ENCODE data around the gene ZNF365.

The ZNF365 gene

DNA sequence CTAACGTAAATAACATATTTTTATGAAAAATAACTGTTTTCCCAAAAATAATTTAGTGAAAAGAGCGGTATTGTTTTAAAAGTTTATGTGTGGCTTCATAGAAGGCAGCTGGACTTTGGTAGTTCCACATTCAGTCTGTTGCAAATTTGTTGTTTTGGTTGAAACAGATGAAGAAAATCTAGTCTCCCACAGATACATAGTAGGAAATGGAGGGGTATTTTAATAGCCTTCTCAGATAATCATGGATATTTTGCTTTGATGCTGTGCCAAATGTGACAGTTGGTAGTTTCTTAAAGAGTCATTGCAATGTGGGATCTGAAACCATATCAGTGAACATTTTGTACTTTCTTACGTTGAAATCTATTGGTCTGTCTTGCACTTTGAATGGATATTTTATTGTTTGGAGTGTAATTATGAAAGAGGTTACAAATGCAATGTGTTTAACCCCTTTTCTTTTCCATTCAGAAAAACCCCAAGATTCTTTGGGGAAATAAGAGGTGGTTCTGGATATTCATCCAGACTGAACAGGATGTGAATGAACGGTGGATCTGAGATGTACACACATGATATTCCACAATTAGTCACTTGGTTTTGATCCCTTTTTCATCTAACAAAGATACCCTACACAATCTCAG lies 10.4 kb downstream of the ZNF365 start:
- Histone ChIP-seq H3K4me1 (peaks cover 0 to 19% (median 9%) of the 10 kb centered on the region in 4 donors), H3K36me3 (no peaks in the 10 kb centered on the region), H3K4me3 (no peak overlapping the region), H3K27me3 (no peaks in the 10 kb centered on the region), H3K9me3 (no peaks in the 10 kb centered on the region), H3K27ac (no peak overlapping the region)
- intact Hi-C loops (cut with DNase I; ENCODE audit: low total_unique reads): no loop called here
- no peak for DNase-seq
- TF ChIP-seq, protein P1, sequence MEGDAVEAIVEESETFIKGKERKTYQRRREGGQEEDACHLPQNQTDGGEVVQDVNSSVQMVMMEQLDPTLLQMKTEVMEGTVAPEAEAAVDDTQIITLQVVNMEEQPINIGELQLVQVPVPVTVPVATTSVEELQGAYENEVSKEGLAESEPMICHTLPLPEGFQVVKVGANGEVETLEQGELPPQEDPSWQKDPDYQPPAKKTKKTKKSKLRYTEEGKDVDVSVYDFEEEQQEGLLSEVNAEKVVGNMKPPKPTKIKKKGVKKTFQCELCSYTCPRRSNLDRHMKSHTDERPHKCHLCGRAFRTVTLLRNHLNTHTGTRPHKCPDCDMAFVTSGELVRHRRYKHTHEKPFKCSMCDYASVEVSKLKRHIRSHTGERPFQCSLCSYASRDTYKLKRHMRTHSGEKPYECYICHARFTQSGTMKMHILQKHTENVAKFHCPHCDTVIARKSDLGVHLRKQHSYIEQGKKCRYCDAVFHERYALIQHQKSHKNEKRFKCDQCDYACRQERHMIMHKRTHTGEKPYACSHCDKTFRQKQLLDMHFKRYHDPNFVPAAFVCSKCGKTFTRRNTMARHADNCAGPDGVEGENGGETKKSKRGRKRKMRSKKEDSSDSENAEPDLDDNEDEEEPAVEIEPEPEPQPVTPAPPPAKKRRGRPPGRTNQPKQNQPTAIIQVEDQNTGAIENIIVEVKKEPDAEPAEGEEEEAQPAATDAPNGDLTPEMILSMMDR (IDR thresholded peaks at IDR 0.05): no peak

DNA sequence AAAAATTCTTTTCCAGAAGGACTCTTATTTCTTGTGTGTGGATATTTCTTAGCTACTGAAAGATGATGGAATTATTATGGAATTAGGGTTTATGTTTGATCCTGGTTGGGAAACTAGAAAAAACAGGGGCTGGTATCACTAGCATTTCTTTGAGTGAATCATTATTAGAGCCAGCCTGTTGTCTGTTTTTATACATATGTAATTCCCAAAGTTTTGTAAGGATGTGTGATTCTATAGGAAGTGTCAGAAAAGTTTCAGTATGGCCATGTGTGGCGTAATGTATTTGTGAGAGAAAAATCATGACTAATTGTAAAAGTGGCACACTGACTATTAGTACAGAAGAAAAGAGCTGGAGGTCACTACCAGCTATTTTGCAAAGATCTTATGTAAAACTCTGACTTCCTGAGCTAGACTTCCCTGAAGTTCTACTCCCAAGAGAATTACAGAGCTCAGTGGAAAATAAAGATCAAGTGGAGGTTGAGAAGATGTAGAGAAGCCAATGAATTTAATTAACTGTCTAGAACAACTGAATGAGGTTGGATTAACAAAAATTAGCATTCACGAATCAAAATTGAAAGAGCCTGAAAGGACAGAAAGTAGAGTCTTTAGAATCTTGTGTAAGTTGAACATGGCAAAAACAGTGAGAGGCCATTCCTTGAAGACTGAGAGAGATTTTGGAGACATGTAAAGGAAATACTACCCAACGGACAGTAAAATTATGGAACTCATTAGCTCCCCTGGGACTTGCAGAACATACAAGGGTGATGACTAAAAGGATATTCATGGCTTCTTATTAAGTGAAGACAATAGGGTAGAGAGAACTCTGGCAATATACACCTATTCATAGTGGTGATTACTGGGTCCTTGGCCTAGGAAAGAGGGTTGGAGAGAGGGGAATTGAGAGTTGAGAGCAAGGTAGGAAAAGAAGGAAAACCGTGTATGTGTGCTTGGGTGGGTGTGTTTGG lies 12.5 kb downstream of the ZNF365 start:
- Histone ChIP-seq H3K4me1 (peaks cover 0 to 6% (median 0%) of the 10 kb centered on the region in 4 donors), H3K27me3 (no peaks in the 10 kb centered on the region), H3K27ac (no peak overlapping the region), H3K4me3 (no peak overlapping the region), H3K36me3 (no peaks in the 10 kb centered on the region), H3K9me3 (no peaks in the 10 kb centered on the region)
- TF ChIP-seq, protein P1 (IDR thresholded peaks at IDR 0.05): no peak
- intact Hi-C loops (cut with DNase I; ENCODE audit: low total_unique reads): no loop called here
- DNase-seq: no peak

DNA sequence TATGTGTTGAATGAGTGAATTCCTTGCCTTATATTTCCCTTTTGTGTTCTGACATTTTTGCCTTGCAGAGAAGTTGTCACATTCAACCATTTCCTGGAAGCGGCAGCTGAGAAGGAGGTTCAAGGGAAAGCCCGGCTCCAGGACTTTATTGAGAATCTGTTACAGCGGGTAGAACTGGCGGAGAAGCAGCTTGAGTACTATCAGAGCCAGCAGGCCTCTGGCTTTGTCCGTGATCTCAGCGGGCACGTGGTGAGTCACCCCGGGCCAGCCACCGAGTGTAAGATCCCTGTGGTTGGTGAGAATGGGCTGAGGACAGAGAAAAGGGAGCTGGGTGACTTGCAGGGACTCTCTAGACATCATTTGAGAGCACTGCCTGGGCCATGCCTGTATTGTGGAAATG lies 14.2 kb downstream of the ZNF365 start:
- H3K36me3 ChIP-seq: no peaks in the 10 kb centered on the region
- TF ChIP-seq, protein P1 (IDR thresholded peaks at IDR 0.05): no peak
- no peak overlapping the region for H3K4me3 ChIP-seq
- no peaks in the 10 kb centered on the region for H3K4me1 ChIP-seq
- no peak for DNase-seq
- no peaks in the 10 kb centered on the region for H3K9me3 ChIP-seq
- intact Hi-C loops (cut with DNase I; ENCODE audit: low total_unique reads): no loop called here
- H3K27me3 ChIP-seq: no peaks in the 10 kb centered on the region
- H3K27ac ChIP-seq: no peak overlapping the region

DNA sequence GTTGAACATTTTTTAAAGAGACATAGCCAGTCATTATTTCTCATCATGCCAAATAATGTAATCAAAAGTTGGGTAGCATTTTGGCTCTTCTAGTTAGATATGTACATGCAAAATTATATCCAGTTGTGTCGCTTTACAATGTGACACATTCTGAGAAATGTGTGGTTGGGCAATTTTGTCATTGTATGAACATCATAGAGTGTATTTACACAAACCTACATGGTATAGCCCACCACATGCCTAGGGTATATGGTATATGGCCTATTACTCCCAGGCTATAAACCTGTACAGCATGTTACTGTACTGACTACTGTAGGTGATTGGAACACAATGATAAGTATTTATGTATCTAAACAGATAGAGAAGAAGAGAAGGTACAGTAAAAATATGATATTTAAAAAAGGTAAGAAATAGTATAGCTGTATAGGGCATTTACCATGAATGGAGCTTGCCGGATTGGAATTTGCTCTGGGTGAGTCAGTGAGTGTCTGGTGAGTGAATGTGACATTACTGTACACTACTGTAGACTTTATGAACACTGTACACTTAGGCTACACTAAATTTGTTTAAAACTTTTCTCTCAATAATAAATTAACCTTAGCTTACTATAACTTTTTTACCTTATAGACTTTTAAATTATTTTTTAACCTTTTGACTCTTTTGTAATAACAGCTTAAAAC lies 16.5 kb downstream of the ZNF365 start:
- Histone ChIP-seq H3K27me3 (no peaks in the 10 kb centered on the region), H3K9me3 (no peaks in the 10 kb centered on the region), H3K36me3 (no peaks in the 10 kb centered on the region), H3K4me3 (no peak overlapping the region), H3K27ac (no peak overlapping the region), H3K4me1 (no peaks in the 10 kb centered on the region)
- DNase-seq: no peak
- TF ChIP-seq, protein P1 (IDR thresholded peaks at IDR 0.05): no peak
- intact Hi-C loops (cut with DNase I; ENCODE audit: low total_unique reads): no loop called here

DNA sequence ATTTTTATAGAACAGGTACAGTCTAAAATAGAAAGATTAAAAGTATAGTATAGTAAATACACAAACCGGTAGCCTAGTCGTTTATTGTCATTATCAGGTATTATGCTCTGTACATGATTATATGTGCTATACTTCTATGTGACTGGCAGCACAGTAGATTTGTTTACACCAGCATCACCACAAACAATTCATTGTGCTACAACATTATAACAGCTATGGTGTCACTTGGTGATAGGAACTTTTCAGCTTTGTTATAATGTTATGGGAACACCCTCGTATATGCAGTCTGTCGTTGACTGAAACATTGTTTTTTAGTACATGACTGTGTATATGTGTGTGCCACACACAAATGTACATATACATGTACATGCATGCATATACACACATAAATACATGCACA lies 19.1 kb downstream of the ZNF365 start:
- intact Hi-C loops (cut with DNase I; ENCODE audit: low total_unique reads): no loop called here
- H3K27me3 ChIP-seq: no peaks in the 10 kb centered on the region
- H3K4me3 ChIP-seq: no peak overlapping the region
- H3K27ac ChIP-seq: no peak overlapping the region
- no peaks in the 10 kb centered on the region for H3K9me3 ChIP-seq
- H3K4me1 ChIP-seq: no peaks in the 10 kb centered on the region
- TF ChIP-seq, protein P1 (IDR thresholded peaks at IDR 0.05): no peak
- DNase-seq: no peak
- no peaks in the 10 kb centered on the region for H3K36me3 ChIP-seq

Measured in tibial artery (tissue), 4 donors.